ENCODE results near the gene ANKRD30A.
"Not testable (repeated sequence)": the region's sequence is repeated elsewhere in the genome, so short reads cannot be mapped to it uniquely, and the experiment has no call there.

Gene ANKRD30A

GRCh38 chr10:37125191-37125732, at the start of gene ANKRD30A:
Gene ANKRD30A (plus strand): TSS chr10:37125598. CDS start chr10:37125788, 190 bp downstream.
- no peak for DNase-seq

GRCh38 chr10:37076083-37076482, 49.3 kb upstream of the ANKRD30A start:
- DNase-seq: not testable (repeated sequence)

- DNase-seq: no peak
These were observed 29.4 kb upstream of the ANKRD30A start for GRCh38 chr10:37095792-37096573.

GRCh38 chr10:37101261-37101660, 24.1 kb upstream of the ANKRD30A start:
- no peak for DNase-seq

GRCh38 chr10:37109000-37109399, 16.4 kb upstream of the ANKRD30A start:
- DNase-seq: no peak

GRCh38 chr10:37124532-37124931, 866 bp upstream of the ANKRD30A start:
- DNase-seq: no peak

GRCh38 chr10:37125921-37126320, 523 bp downstream of the ANKRD30A start:
- no peak for DNase-seq

- DNase-seq: no peak
These were observed 21.0 kb downstream of the ANKRD30A start for GRCh38 chr10:37146443-37146842.

GRCh38 chr10:37162430-37162829, 37.0 kb downstream of the ANKRD30A start:
- not testable (repeated sequence) for DNase-seq

GRCh38 chr10:37171945-37172344, 46.5 kb downstream of the ANKRD30A start:
- not testable (repeated sequence) for DNase-seq

GRCh38 chr10:37178296-37178695, 52.9 kb downstream of the ANKRD30A start:
- DNase-seq: not testable (repeated sequence)

GRCh38 chr10:37182719-37183118, 57.3 kb downstream of the ANKRD30A start:
- not testable (repeated sequence) for DNase-seq

GRCh38 chr10:37206132-37206531, 80.7 kb downstream of the ANKRD30A start:
- no peak for DNase-seq

GRCh38 chr10:37220866-37221265, 95.5 kb downstream of the ANKRD30A start:
- DNase-seq: no peak

GRCh38 chr10:37222046-37222445, 96.6 kb downstream of the ANKRD30A start:
- no peak for DNase-seq

- DNase-seq: no peak
These were observed 99.8 kb downstream of the ANKRD30A start for GRCh38 chr10:37225163-37225562.

- DNase-seq: no peak
These were observed 101.1 kb downstream of the ANKRD30A start for GRCh38 chr10:37226524-37226923.

GRCh38 chr10:37234692-37235091, 109.3 kb downstream of the ANKRD30A start:
- DNase-seq: no peak

GRCh38 chr10:37236093-37236492, 110.7 kb downstream of the ANKRD30A start:
- DNase-seq: no peak

GRCh38 chr10:37240223-37240622, 114.8 kb downstream of the ANKRD30A start:
- no peak for DNase-seq

GRCh38 chr10:37246637-37247036, 121.2 kb downstream of the ANKRD30A start:
- no peak for DNase-seq

- not testable (repeated sequence) for DNase-seq
These were observed 130.4 kb downstream of the ANKRD30A start for GRCh38 chr10:37255837-37256236.

- DNase-seq: no peak
These were observed 137.9 kb downstream of the ANKRD30A start for GRCh38 chr10:37263304-37263703.

GRCh38 chr10:37268266-37268665, 142.9 kb downstream of the ANKRD30A start:
- DNase-seq: no peak

Measured in DMS 273 treated with DMSO at 0.1 percent for 48 hours (cell line).